OCI-M2 (cell line): ENCODE data around the gene IL1R2.
"Not testable (repeated sequence)": the region's sequence is repeated elsewhere in the genome, so short reads cannot be mapped to it uniquely, and the experiment has no call there.

Experiments
- DNase-seq: peaks from one replicate; lab custom pipeline; 2025; ENCODE audit not compliant: unreplicated experiment; lab: John Stamatoyannopoulos, UW

The IL1R2 gene

GRCh38 chr2:101998896-101999789 lies 7.4 kb downstream of the IL1R2 start:
- no peak for DNase-seq

GRCh38 chr2:102000012-102000411 lies 8.3 kb downstream of the IL1R2 start:
- no peak for DNase-seq

GRCh38 chr2:102000813-102001766 lies 9.3 kb downstream of the IL1R2 start:
- no peak for DNase-seq

- no peak for DNase-seq
These were observed 10.0 kb downstream of the IL1R2 start for GRCh38 chr2:102001767-102002142.

- DNase-seq = no peak
These were observed 10.5 kb downstream of the IL1R2 start for GRCh38 chr2:102002228-102002627.

- not testable (repeated sequence) for DNase-seq
These were observed 11.1 kb downstream of the IL1R2 start for GRCh38 chr2:102002909-102003308.

- DNase-seq = no peak
These were observed 11.9 kb downstream of the IL1R2 start for GRCh38 chr2:102003696-102004095.

- no peak for DNase-seq
These were observed 12.8 kb downstream of the IL1R2 start for GRCh38 chr2:102004581-102004980.

GRCh38 chr2:102005449-102005848 lies 13.7 kb downstream of the IL1R2 start:
- DNase-seq = no peak

GRCh38 chr2:102005989-102006885 lies 14.5 kb downstream of the IL1R2 start:
- no peak for DNase-seq

- no peak for DNase-seq
These were observed 15.1 kb downstream of the IL1R2 start for GRCh38 chr2:102006886-102007278.

GRCh38 chr2:102008490-102008889 lies 16.7 kb downstream of the IL1R2 start:
- no peak for DNase-seq

- no peak for DNase-seq
These were observed 17.8 kb downstream of the IL1R2 start for GRCh38 chr2:102009557-102009956.

GRCh38 chr2:102010902-102011301 lies 19.1 kb downstream of the IL1R2 start:
- DNase-seq = no peak

GRCh38 chr2:102012061-102012614 lies 20.4 kb downstream of the IL1R2 start:
- DNase-seq = no peak

GRCh38 chr2:102013206-102014040 lies 21.7 kb downstream of the IL1R2 start:
- DNase-seq = no peak

- no peak for DNase-seq
These were observed 22.2 kb downstream of the IL1R2 start for GRCh38 chr2:102014041-102014345.

GRCh38 chr2:102015399-102015798 lies 23.6 kb downstream of the IL1R2 start:
- DNase-seq = no peak

- DNase-seq = no peak
These were observed 24.7 kb downstream of the IL1R2 start for GRCh38 chr2:102016399-102016955.
